HG03159 (cell line): ENCODE data around the gene ALAS1.

Source experiments
- ATAC-seq: cut with Tn5 transposase; IDR thresholded peaks from one replicate; pipeline ENCODE4 v1.9.1; 2021; ENCODE audit warnings: mild to moderate bottlenecking, moderate library complexity; ENCODE audit not compliant: unreplicated experiment

ALAS1 gene

GRCh38 chr3:52198643-52199608 is 966 bp downstream of the ALAS1 start:
- ATAC-seq: no peak

GRCh38 chr3:52200981-52201679 is 3.2 kb downstream of the ALAS1 start:
- no peak for ATAC-seq

- ATAC-seq: no peak
Measured at GRCh38 chr3:52202384-52203077, 4.6 kb downstream of the ALAS1 start.

- no peak for ATAC-seq
Measured at GRCh38 chr3:52203701-52204100, 5.7 kb downstream of the ALAS1 start.

- ATAC-seq: no peak
Measured at GRCh38 chr3:52204337-52205073, 6.5 kb downstream of the ALAS1 start.

- ATAC-seq: no peak
Measured at GRCh38 chr3:52205727-52206372, 7.9 kb downstream of the ALAS1 start.

- no peak for ATAC-seq
Measured at GRCh38 chr3:52208556-52208955, 10.6 kb downstream of the ALAS1 start.

- ATAC-seq: no peak
Measured at GRCh38 chr3:52210037-52210436, 12.1 kb downstream of the ALAS1 start.

- no peak for ATAC-seq
Measured at GRCh38 chr3:52210550-52211046, 12.6 kb downstream of the ALAS1 start.

- no peak for ATAC-seq
Measured at GRCh38 chr3:52211268-52211891, 13.4 kb downstream of the ALAS1 start.

GRCh38 chr3:52213005-52213404 is 15.0 kb downstream of the ALAS1 start:
- ATAC-seq: no peak

- no peak for ATAC-seq
Measured at GRCh38 chr3:52213901-52214300, 15.9 kb downstream of the ALAS1 start.

- ATAC-seq: no peak
Measured at GRCh38 chr3:52215351-52215750, 17.4 kb downstream of the ALAS1 start.

- no peak for ATAC-seq
Measured at GRCh38 chr3:52216585-52217408, 18.8 kb downstream of the ALAS1 start.

GRCh38 chr3:52217409-52217805 is 19.4 kb downstream of the ALAS1 start:
- ATAC-seq: no peak

- no peak for ATAC-seq
Measured at GRCh38 chr3:52218026-52218425, 20.1 kb downstream of the ALAS1 start.

GRCh38 chr3:52218454-52218853 is 20.5 kb downstream of the ALAS1 start:
- no peak for ATAC-seq

GRCh38 chr3:52218937-52219650 is 21.1 kb downstream of the ALAS1 start:
- ATAC-seq: no peak
